NCI-H1417 treated with DMSO at 0.1 percent for 48 hours (cell line): ENCODE measurements around the gene GLB1L3.
"Not testable (repeated sequence)": the region's sequence is repeated elsewhere in the genome, so short reads cannot be mapped to it uniquely, and the experiment has no call there.

Experiments used
- DNase-seq: peaks from one replicate; lab custom pipeline; 2025; lab: John Stamatoyannopoulos, UW

GLB1L3 gene

GRCh38 chr11:134317103-134317502, 40.9 kb downstream of the GLB1L3 start:
- DNase-seq = no peak

GRCh38 chr11:134321373-134321772, 45.2 kb downstream of the GLB1L3 start:
- not testable (repeated sequence) for DNase-seq

- DNase-seq = no peak
Observed at GRCh38 chr11:134322553-134322952, 46.4 kb downstream of the GLB1L3 start.

- no peak for DNase-seq
Observed at GRCh38 chr11:134328433-134328832, 52.3 kb downstream of the GLB1L3 start.

- DNase-seq = no peak
Observed at GRCh38 chr11:134330611-134331353, 54.6 kb downstream of the GLB1L3 start.

GRCh38 chr11:134331354-134332188, 55.4 kb downstream of the GLB1L3 start, which contains the start of gene GLB1L2:
TSS of gene GLB1L2 (plus strand) at chr11:134331988. CDS start at chr11:134332062, 74 bp downstream.
- DNase-seq = peak; percentile 40

- no peak for DNase-seq
Observed at GRCh38 chr11:134332189-134332631, 56.0 kb downstream of the GLB1L3 start.

GRCh38 chr11:134332782-134333181, 56.6 kb downstream of the GLB1L3 start:
- no peak for DNase-seq

GRCh38 chr11:134333312-134333711, 57.1 kb downstream of the GLB1L3 start:
- no peak for DNase-seq

- no peak for DNase-seq
Observed at GRCh38 chr11:134333946-134334345, 57.8 kb downstream of the GLB1L3 start.

- no peak for DNase-seq
Observed at GRCh38 chr11:134334796-134335571, 58.8 kb downstream of the GLB1L3 start.

GRCh38 chr11:134337051-134337450, 60.9 kb downstream of the GLB1L3 start:
- no peak for DNase-seq

GRCh38 chr11:134338068-134338467, 61.9 kb downstream of the GLB1L3 start:
- DNase-seq = no peak

- DNase-seq = no peak
Observed at GRCh38 chr11:134338654-134339053, 62.5 kb downstream of the GLB1L3 start.

GRCh38 chr11:134339756-134340155, 63.6 kb downstream of the GLB1L3 start:
- DNase-seq = no peak

GRCh38 chr11:134340354-134340964, 64.3 kb downstream of the GLB1L3 start:
- DNase-seq = no peak

- no peak for DNase-seq
Observed at GRCh38 chr11:134341805-134342571, 65.8 kb downstream of the GLB1L3 start.

GRCh38 chr11:134342572-134343340, 66.6 kb downstream of the GLB1L3 start:
- no peak for DNase-seq

GRCh38 chr11:134343646-134344045, 67.5 kb downstream of the GLB1L3 start:
- no peak for DNase-seq
